SK-MEL-5 (cell line): ENCODE results near the gene IPPK. TPM values are rescaled to one million over a fixed set of nuclear protein-coding genes. Genes with fewer than 3 reads are reported as not detected.

Source experiments
- DNase-seq: peaks from one replicate; pipeline ENCODE4 v3.0.0-alpha.2; 2016; ENCODE audit warnings: low read depth, low spot score
- in situ Hi-C: cut with HindIII; loops from 2 replicates; pipeline ENCODE4 v1.10.0; 2016; ENCODE audit warnings: low sequenced_read_pairs, high pct_unique_total_duplicates, low pct_unique_long_range_greater_than_20kb
- total RNA-seq: library from RNA; depleted of rRNA; stranded (reverse); fragments of >200 nt; shearing (Covaris generic); gene quantifications from 2 replicates; pipeline ENCODE4 v1.2.3, GENCODE V29; 2014

The IPPK gene
- total RNA-seq, 1 experiment from 2014 or later = 14.8 TPM

- in situ Hi-C loops = no loop called here
- no peak for DNase-seq
Observed at GRCh38 chr9:92647671-92648473, 22.1 kb downstream of the IPPK start.

GRCh38 chr9:92645041-92645440 is 24.9 kb downstream of the IPPK start:
- in situ Hi-C loops = no loop called here

GRCh38 chr9:92644278-92644677 is 25.7 kb downstream of the IPPK start:
- in situ Hi-C loops = no loop called here
- no peak for DNase-seq

More at GRCh38 chr9:92645041-92645440, 24.9 kb downstream of the IPPK start:
- no peak for DNase-seq

GRCh38 chr9:92642564-92642963 is 27.4 kb downstream of the IPPK start:
- DNase-seq = no peak
- in situ Hi-C loops = no loop called here

GRCh38 chr9:92642041-92642451 is 27.9 kb downstream of the IPPK start:
- in situ Hi-C loops = no loop called here
- DNase-seq = no peak

GRCh38 chr9:92641092-92641809 is 28.7 kb downstream of the IPPK start:
- no peak for DNase-seq
- in situ Hi-C loops = no loop called here

- in situ Hi-C loops = no loop called here
- DNase-seq = no peak
Observed at GRCh38 chr9:92640398-92641091, 29.4 kb downstream of the IPPK start.

- DNase-seq = no peak
- in situ Hi-C loops = no loop called here
Observed at GRCh38 chr9:92639791-92640271, 30.1 kb downstream of the IPPK start.

GRCh38 chr9:92639124-92639523 is 30.8 kb downstream of the IPPK start:
- DNase-seq = no peak
- in situ Hi-C loops = no loop called here

- no peak for DNase-seq
- in situ Hi-C loops = no loop called here
Observed at GRCh38 chr9:92638621-92639101, 31.3 kb downstream of the IPPK start.

- in situ Hi-C loops = no loop called here
- DNase-seq = no peak
Observed at GRCh38 chr9:92637886-92638620, 31.9 kb downstream of the IPPK start.

- no peak for DNase-seq
- in situ Hi-C loops = no loop called here
Observed at GRCh38 chr9:92637326-92637725, 32.6 kb downstream of the IPPK start.

GRCh38 chr9:92636627-92637026 is 33.3 kb downstream of the IPPK start:
- in situ Hi-C loops = no loop called here
- DNase-seq = no peak

GRCh38 chr9:92635760-92636159 is 34.2 kb downstream of the IPPK start:
- no peak for DNase-seq
- in situ Hi-C loops = no loop called here

- in situ Hi-C loops = no loop called here
- DNase-seq = peak; percentile 79
Observed at GRCh38 chr9:92634712-92635605, 35.0 kb downstream of the IPPK start.

GRCh38 chr9:92633614-92634278 is 36.2 kb downstream of the IPPK start:
- in situ Hi-C loops = no loop called here
- no peak for DNase-seq
